Central memory CD8-positive, alpha-beta T cell (primary cell): ENCODE results near the gene TRAPPC12.

Experiments used
- ATAC-seq: fragments of 150-1000 bp; cut with Tn5 transposase; replicated peaks from 2 replicates; pipeline ENCODE4 v1.10.0; 2022; ENCODE audit warnings: mild to moderate bottlenecking, moderate FRiP score, moderate number of reproducible peaks; ENCODE audit not compliant: poor library complexity, severe bottlenecking; ENCODE audit errors: extremely low read depth
- DNase-seq, 2 donors: peaks; one replicate each; pipeline ENCODE4 v3.0.0; 2021; ENCODE audit warnings: low spot score in 2 of 2
- H3K27ac Mint-ChIP-seq: one replicate; pipeline ENCODE4 v1.8.0; 2022; ENCODE audit warnings: low read depth, mild to moderate bottlenecking, moderate library complexity, mixed read lengths
- H3K27me3 Mint-ChIP-seq: one replicate; pipeline ENCODE4 v1.8.0; 2022; ENCODE audit warnings: mixed read lengths
- H3K36me3 Mint-ChIP-seq: one replicate; pipeline ENCODE4 v1.8.0; 2022; ENCODE audit warnings: mild to moderate bottlenecking, moderate library complexity, mixed read lengths; ENCODE audit not compliant: insufficient read depth
- H3K4me1 Mint-ChIP-seq: one replicate; pipeline ENCODE4 v1.8.0; 2022; ENCODE audit warnings: mixed read lengths
- H3K4me3 Mint-ChIP-seq: one replicate; pipeline ENCODE4 v1.8.0; 2022; ENCODE audit warnings: mild to moderate bottlenecking, moderate library complexity, mixed read lengths
- H3K9me3 Mint-ChIP-seq: one replicate; pipeline ENCODE4 v1.8.0; 2022; ENCODE audit warnings: mixed read lengths

The TRAPPC12 gene

GRCh38 chr2:3377612-3378432 is 1.7 kb upstream of the TRAPPC12 start, which contains the start of gene EIPR1:
EIPR1 (minus strand) TSS chr2:3377818; CDS start chr2:3377689, 129 bp downstream.
- peak within 1 kb of the TSS; percentile 98 for H3K4me3 Mint-ChIP-seq
- peaks cover 42% of the 10 kb centered on the region for H3K4me1 Mint-ChIP-seq
- H3K27me3 Mint-ChIP-seq: no peaks in the 10 kb centered on the region
- H3K9me3 Mint-ChIP-seq: no peaks in the 10 kb centered on the region
- H3K36me3 Mint-ChIP-seq: peaks cover 35% of the 10 kb centered on the region
- ATAC-seq: peak; percentile 83
- DNase-seq: peak; percentile 89 to 93
- peak within 1 kb of the TSS; percentile 97 for H3K27ac Mint-ChIP-seq

GRCh38 chr2:3379339-3379646 is 201 bp upstream of the TRAPPC12 start:
- peaks cover 42% of the 10 kb centered on the region for H3K4me1 Mint-ChIP-seq
- no peaks in the 10 kb centered on the region for H3K9me3 Mint-ChIP-seq
- peak overlapping the region; percentile 97 for H3K27ac Mint-ChIP-seq
- no peak for DNase-seq
- H3K36me3 Mint-ChIP-seq: peaks cover 42% of the 10 kb centered on the region
- ATAC-seq: no peak
- H3K4me3 Mint-ChIP-seq: peak overlapping the region; percentile 98
- no peaks in the 10 kb centered on the region for H3K27me3 Mint-ChIP-seq

GRCh38 chr2:3386448-3386958 is 7.0 kb downstream of the TRAPPC12 start:
- Mint-ChIP-seq H3K4me3 (no peak overlapping the region), H3K27ac (no peak overlapping the region), H3K36me3 (peaks cover 30% of the 10 kb centered on the region), H3K9me3 (peaks cover 6% of the 10 kb centered on the region), H3K4me1 (peaks cover 28% of the 10 kb centered on the region), H3K27me3 (no peaks in the 10 kb centered on the region)
- ATAC-seq (no peak), DNase-seq (no peak)

- H3K36me3 Mint-ChIP-seq: peaks cover 31% of the 10 kb centered on the region
- no peaks in the 10 kb centered on the region for H3K27me3 Mint-ChIP-seq
- no peak overlapping the region for H3K4me3 Mint-ChIP-seq
- DNase-seq: no peak
- H3K9me3 Mint-ChIP-seq: peaks cover 6% of the 10 kb centered on the region
- peak overlapping the region; percentile 11 for H3K27ac Mint-ChIP-seq
- ATAC-seq: no peak
- H3K4me1 Mint-ChIP-seq: peaks cover 29% of the 10 kb centered on the region
Observed at GRCh38 chr2:3387011-3387410, 7.5 kb downstream of the TRAPPC12 start.

- H3K4me3 Mint-ChIP-seq: no peak overlapping the region
- peaks cover 26% of the 10 kb centered on the region for H3K36me3 Mint-ChIP-seq
- peaks cover 6% of the 10 kb centered on the region for H3K9me3 Mint-ChIP-seq
- H3K4me1 Mint-ChIP-seq: peaks cover 31% of the 10 kb centered on the region
- H3K27ac Mint-ChIP-seq: no peak overlapping the region
- ATAC-seq (no peak), DNase-seq (no peak)
- no peaks in the 10 kb centered on the region for H3K27me3 Mint-ChIP-seq
Observed at GRCh38 chr2:3387644-3388411, 8.3 kb downstream of the TRAPPC12 start.

- no peak overlapping the region for H3K27ac Mint-ChIP-seq
- no peaks in the 10 kb centered on the region for H3K27me3 Mint-ChIP-seq
- peaks cover 31% of the 10 kb centered on the region for H3K4me1 Mint-ChIP-seq
- no peak for ATAC-seq
- H3K4me3 Mint-ChIP-seq: no peak overlapping the region
- DNase-seq: no peak
- peaks cover 24% of the 10 kb centered on the region for H3K36me3 Mint-ChIP-seq
- H3K9me3 Mint-ChIP-seq: peaks cover 6% of the 10 kb centered on the region
Observed at GRCh38 chr2:3388412-3388738, 8.9 kb downstream of the TRAPPC12 start.

GRCh38 chr2:3389193-3389592 is 9.7 kb downstream of the TRAPPC12 start:
- DNase-seq (no peak), ATAC-seq (no peak)
- H3K36me3 Mint-ChIP-seq: peaks cover 22% of the 10 kb centered on the region
- peaks cover 31% of the 10 kb centered on the region for H3K4me1 Mint-ChIP-seq
- no peaks in the 10 kb centered on the region for H3K27me3 Mint-ChIP-seq
- no peak overlapping the region for H3K27ac Mint-ChIP-seq
- H3K9me3 Mint-ChIP-seq: peaks cover 6% of the 10 kb centered on the region
- no peak overlapping the region for H3K4me3 Mint-ChIP-seq

GRCh38 chr2:3390041-3390440 is 10.5 kb downstream of the TRAPPC12 start:
- no peak overlapping the region for H3K4me3 Mint-ChIP-seq
- ATAC-seq: no peak
- peaks cover 6% of the 10 kb centered on the region for H3K9me3 Mint-ChIP-seq
- peaks cover 31% of the 10 kb centered on the region for H3K4me1 Mint-ChIP-seq
- no peaks in the 10 kb centered on the region for H3K27me3 Mint-ChIP-seq
- H3K36me3 Mint-ChIP-seq: peaks cover 19% of the 10 kb centered on the region
- no peak for DNase-seq
- H3K27ac Mint-ChIP-seq: no peak overlapping the region

GRCh38 chr2:3392216-3392615 is 12.7 kb downstream of the TRAPPC12 start:
- ATAC-seq (no peak), DNase-seq (no peak)
- Mint-ChIP-seq H3K27ac (no peak overlapping the region), H3K4me3 (no peak overlapping the region), H3K4me1 (peaks cover 28% of the 10 kb centered on the region), H3K27me3 (no peaks in the 10 kb centered on the region), H3K36me3 (peaks cover 23% of the 10 kb centered on the region), H3K9me3 (peaks cover 10% of the 10 kb centered on the region)

- H3K36me3 Mint-ChIP-seq: peaks cover 20% of the 10 kb centered on the region
- no peak for DNase-seq
- ATAC-seq: no peak
- H3K4me1 Mint-ChIP-seq: peaks cover 11% of the 10 kb centered on the region
- H3K4me3 Mint-ChIP-seq: no peak overlapping the region
- no peak overlapping the region for H3K27ac Mint-ChIP-seq
- H3K9me3 Mint-ChIP-seq: peaks cover 7% of the 10 kb centered on the region
- H3K27me3 Mint-ChIP-seq: no peaks in the 10 kb centered on the region
Observed at GRCh38 chr2:3396920-3397559, 17.5 kb downstream of the TRAPPC12 start.

- peaks cover 10% of the 10 kb centered on the region for H3K4me1 Mint-ChIP-seq
- H3K36me3 Mint-ChIP-seq: peaks cover 30% of the 10 kb centered on the region
- H3K27me3 Mint-ChIP-seq: no peaks in the 10 kb centered on the region
- no peak overlapping the region for H3K27ac Mint-ChIP-seq
- peaks cover 7% of the 10 kb centered on the region for H3K9me3 Mint-ChIP-seq
- no peak overlapping the region for H3K4me3 Mint-ChIP-seq
- no peak for DNase-seq
- ATAC-seq: no peak
Observed at GRCh38 chr2:3398857-3399256, 19.4 kb downstream of the TRAPPC12 start.

- Mint-ChIP-seq H3K4me3 (no peak overlapping the region), H3K4me1 (peaks cover 13% of the 10 kb centered on the region), H3K36me3 (peaks cover 32% of the 10 kb centered on the region), H3K27me3 (no peaks in the 10 kb centered on the region), H3K27ac (no peak overlapping the region), H3K9me3 (peaks cover 7% of the 10 kb centered on the region)
- DNase-seq (no peak), ATAC-seq (no peak)
Observed at GRCh38 chr2:3399381-3399780, 19.9 kb downstream of the TRAPPC12 start.
